CD4-positive, alpha-beta T cell treated with Interleukin-6 for 4 hours (primary cell): ENCODE data around the gene ECPAS.
"Not testable (repeated sequence)": the region's sequence is repeated elsewhere in the genome, so short reads cannot be mapped to it uniquely, and the experiment has no call there.

Experiments used
- DNase-seq: peaks from one replicate; pipeline ENCODE4 v3.0.0-alpha.2; 2020; ENCODE audit warnings: mixed read lengths

ECPAS gene

GRCh38 chr9:111467778-111468367 lies 16.3 kb downstream of the ECPAS start:
- DNase-seq = no peak

- no peak for DNase-seq
These were observed 21.1 kb downstream of the ECPAS start for GRCh38 chr9:111463048-111463447.

GRCh38 chr9:111458139-111459009 lies 25.8 kb downstream of the ECPAS start:
- DNase-seq = no peak

- no peak for DNase-seq
These were observed 27.7 kb downstream of the ECPAS start for GRCh38 chr9:111456529-111456928.

GRCh38 chr9:111455638-111456037 lies 28.5 kb downstream of the ECPAS start:
- no peak for DNase-seq

- no peak for DNase-seq
These were observed 29.4 kb downstream of the ECPAS start for GRCh38 chr9:111454751-111455150.

- no peak for DNase-seq
These were observed 32.6 kb downstream of the ECPAS start for GRCh38 chr9:111451570-111451969.

- DNase-seq = no peak
These were observed 34.1 kb downstream of the ECPAS start for GRCh38 chr9:111450124-111450523.

GRCh38 chr9:111449705-111450104 lies 34.5 kb downstream of the ECPAS start:
- DNase-seq = no peak

- not testable (repeated sequence) for DNase-seq
These were observed 38.4 kb downstream of the ECPAS start for GRCh38 chr9:111445799-111446198.

GRCh38 chr9:111443454-111443853 lies 40.7 kb downstream of the ECPAS start:
- no peak for DNase-seq

GRCh38 chr9:111442360-111443027 lies 41.7 kb downstream of the ECPAS start:
- no peak for DNase-seq

GRCh38 chr9:111440226-111440625 lies 44.0 kb downstream of the ECPAS start:
- DNase-seq = no peak

- no peak for DNase-seq
These were observed 45.5 kb downstream of the ECPAS start for GRCh38 chr9:111438541-111439235.

- DNase-seq = no peak
These were observed 47.6 kb downstream of the ECPAS start for GRCh38 chr9:111436571-111436970.

- no peak for DNase-seq
These were observed 51.1 kb downstream of the ECPAS start for GRCh38 chr9:111433082-111433481.

- DNase-seq = no peak
These were observed 52.5 kb downstream of the ECPAS start for GRCh38 chr9:111431684-111432083.

- DNase-seq = no peak
These were observed 55.0 kb downstream of the ECPAS start for GRCh38 chr9:111429175-111429574.

GRCh38 chr9:111427186-111427585 lies 57.0 kb downstream of the ECPAS start:
- no peak for DNase-seq

GRCh38 chr9:111423389-111423788 lies 60.8 kb downstream of the ECPAS start:
- DNase-seq = no peak

GRCh38 chr9:111414406-111414805 lies 69.8 kb downstream of the ECPAS start:
- DNase-seq = no peak

GRCh38 chr9:111413996-111414395 lies 70.2 kb downstream of the ECPAS start:
- no peak for DNase-seq

- DNase-seq = no peak
These were observed 71.9 kb downstream of the ECPAS start for GRCh38 chr9:111412280-111412679.
